ENCODE measurements around the gene GOLGB1.

GOLGB1 gene

DNA sequence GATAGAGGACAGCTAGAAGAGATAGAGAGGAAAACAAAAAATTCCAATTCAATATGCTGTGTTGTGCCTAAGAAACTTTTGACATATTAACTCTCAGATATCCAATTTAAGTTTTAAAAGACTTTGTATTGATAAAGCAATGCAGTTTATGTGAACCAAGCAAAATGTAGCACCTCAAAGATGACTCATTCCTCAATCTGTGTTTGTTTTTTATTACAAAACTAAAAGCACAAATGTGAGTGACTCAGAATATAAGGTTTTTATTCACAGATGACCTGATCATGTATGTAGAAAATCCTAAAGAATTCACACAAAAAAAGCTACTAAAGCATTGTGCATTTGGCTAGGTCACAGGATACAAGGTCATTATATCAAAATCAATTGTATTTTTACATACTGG lies 99.9 kb downstream of the GOLGB1 start:
- peak; percentile 44 for DNase-seq (ENCODE audit: low read depth)
- TF ChIP-seq, protein P1, sequence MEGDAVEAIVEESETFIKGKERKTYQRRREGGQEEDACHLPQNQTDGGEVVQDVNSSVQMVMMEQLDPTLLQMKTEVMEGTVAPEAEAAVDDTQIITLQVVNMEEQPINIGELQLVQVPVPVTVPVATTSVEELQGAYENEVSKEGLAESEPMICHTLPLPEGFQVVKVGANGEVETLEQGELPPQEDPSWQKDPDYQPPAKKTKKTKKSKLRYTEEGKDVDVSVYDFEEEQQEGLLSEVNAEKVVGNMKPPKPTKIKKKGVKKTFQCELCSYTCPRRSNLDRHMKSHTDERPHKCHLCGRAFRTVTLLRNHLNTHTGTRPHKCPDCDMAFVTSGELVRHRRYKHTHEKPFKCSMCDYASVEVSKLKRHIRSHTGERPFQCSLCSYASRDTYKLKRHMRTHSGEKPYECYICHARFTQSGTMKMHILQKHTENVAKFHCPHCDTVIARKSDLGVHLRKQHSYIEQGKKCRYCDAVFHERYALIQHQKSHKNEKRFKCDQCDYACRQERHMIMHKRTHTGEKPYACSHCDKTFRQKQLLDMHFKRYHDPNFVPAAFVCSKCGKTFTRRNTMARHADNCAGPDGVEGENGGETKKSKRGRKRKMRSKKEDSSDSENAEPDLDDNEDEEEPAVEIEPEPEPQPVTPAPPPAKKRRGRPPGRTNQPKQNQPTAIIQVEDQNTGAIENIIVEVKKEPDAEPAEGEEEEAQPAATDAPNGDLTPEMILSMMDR (conservative IDR thresholded peaks at IDR 0.05; ENCODE audit: low read depth, low read length), result no peak
- H3K4me3 ChIP-seq (ENCODE audit: low read depth, low read length), result no peak overlapping the region

DNA sequence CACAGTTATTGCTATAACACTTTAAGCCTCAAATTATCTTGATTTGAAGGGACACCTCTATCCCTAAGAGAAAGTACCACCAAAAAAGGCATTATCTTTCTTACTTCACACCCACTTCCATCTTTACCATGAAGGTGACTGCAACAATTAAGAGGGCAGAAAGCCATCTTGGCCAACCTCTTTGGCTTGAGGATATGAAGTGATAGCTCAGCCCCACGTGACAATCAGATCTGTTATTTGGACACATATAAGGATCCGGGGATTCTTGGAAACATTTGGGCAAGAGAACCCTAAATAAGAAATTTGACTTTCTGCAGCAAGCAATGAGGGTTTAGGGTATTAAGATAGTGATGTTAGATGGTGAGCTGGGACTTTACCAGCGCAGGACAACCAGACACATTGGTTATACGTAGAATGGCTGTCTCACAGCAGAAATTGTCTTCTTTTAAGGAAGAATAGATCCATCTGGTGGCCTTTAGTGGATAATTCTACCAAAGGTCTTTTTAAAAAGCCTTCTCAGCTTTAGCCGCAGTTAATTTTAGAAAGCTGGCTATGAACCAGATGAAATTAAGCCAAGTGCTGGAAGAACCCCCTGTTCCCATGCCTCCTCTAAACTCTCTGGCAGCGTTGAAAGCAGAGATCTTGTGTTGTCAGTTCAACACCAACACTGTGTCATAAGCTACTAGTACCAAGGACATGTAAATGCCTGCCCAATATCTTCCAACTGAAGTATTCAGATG lies 101.2 kb downstream of the GOLGB1 start:
- TF ChIP-seq, protein P1 (conservative IDR thresholded peaks at IDR 0.05; ENCODE audit: low read depth, low read length), result no peak
- peak; percentile 51 for DNase-seq (ENCODE audit: low read depth)
- H3K4me3 ChIP-seq (ENCODE audit: low read depth, low read length), result no peak overlapping the region

GRCh38 chr3:121645054-121645453 lies 104.5 kb downstream of the GOLGB1 start:
- DNase-seq (ENCODE audit: low read depth), result no peak
- no peak overlapping the region for H3K4me3 ChIP-seq (ENCODE audit: low read depth, low read length)

DNA sequence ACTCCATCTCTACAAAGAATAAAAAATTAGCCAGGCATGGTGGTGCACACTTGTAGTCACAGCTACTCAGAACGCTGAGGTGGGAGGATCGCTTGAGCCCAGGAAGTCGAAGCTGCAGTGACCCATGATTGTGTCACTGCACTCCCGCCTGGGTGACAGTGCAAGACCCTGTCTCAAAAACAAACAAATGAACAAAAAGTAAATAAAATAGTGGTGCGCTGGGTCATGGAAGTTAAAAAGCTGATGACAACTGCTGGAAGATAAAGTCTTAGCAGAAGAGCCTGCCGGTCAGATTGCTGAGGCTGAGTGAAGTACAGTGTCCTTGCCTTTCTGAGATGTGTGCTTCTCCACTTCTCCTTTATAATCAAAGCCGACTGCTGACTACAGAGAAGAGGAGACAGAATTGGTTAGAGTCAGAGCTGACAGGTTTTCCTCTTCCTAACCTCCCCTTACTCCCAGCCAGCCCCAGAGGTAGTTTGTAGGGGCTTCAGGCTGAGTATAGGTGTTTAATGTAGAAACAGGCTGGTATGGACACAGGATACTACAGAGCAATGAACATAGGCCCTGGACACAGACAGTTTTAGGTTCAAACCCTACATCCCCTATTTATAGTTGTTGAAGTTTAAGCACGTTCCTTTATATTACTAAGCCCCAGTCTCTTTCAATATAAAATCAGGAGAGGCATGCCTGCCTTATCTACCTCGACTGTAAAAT lies 106.8 kb downstream of the GOLGB1 start:
- no peak for DNase-seq (ENCODE audit: low read depth)
- TF ChIP-seq, protein P1 (conservative IDR thresholded peaks at IDR 0.05; ENCODE audit: low read depth, low read length), result no peak
- H3K4me3 ChIP-seq (ENCODE audit: low read depth, low read length), result no peak overlapping the region

More at GRCh38 chr3:121645054-121645453, 104.5 kb downstream of the GOLGB1 start:
- TF ChIP-seq, protein P1 (conservative IDR thresholded peaks at IDR 0.05; ENCODE audit: low read depth, low read length), result no peak

- TF ChIP-seq, protein P1 (conservative IDR thresholded peaks at IDR 0.05; ENCODE audit: low read depth, low read length), result no peak
- DNase-seq (ENCODE audit: low read depth), result no peak
- no peak overlapping the region for H3K4me3 ChIP-seq (ENCODE audit: low read depth, low read length)
These were observed 108.4 kb downstream of the GOLGB1 start for GRCh38 chr3:121641127-121641526.

DNA sequence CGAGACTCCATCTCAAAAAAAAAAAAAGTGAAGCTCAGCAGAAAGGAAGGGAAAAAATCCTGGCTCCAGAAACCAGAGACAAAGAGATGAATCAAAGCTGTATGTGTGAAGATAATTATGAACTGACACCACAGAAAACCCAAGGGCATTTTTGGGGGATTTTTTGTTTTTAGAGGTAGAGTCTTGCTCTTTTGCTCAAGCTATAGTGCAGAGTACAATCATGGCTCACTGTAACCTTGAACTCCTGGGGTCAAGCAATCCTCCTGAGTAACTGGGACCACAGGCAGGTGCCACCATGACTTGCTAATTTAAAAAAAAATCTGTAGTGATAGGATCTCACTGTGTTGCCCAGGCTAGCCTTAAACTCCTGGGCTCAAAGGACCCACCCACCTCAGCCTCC lies 111.6 kb downstream of the GOLGB1 start:
- DNase-seq (ENCODE audit: low read depth), result no peak
- TF ChIP-seq, protein P1 (conservative IDR thresholded peaks at IDR 0.05; ENCODE audit: low read depth, low read length), result no peak
- no peak overlapping the region for H3K4me3 ChIP-seq (ENCODE audit: low read depth, low read length)
